Amniotic stem cell (primary cell): Measurements from ENCODE around the gene AASS.

ENCODE experiments used
- DNase-seq: peaks from one replicate; lab custom pipeline; 2025; lab: John Stamatoyannopoulos, UW

Gene AASS

GRCh38 chr7:122038904-122039303 is 105.1 kb downstream of the AASS start:
- DNase-seq, result peak; percentile 2

DNA sequence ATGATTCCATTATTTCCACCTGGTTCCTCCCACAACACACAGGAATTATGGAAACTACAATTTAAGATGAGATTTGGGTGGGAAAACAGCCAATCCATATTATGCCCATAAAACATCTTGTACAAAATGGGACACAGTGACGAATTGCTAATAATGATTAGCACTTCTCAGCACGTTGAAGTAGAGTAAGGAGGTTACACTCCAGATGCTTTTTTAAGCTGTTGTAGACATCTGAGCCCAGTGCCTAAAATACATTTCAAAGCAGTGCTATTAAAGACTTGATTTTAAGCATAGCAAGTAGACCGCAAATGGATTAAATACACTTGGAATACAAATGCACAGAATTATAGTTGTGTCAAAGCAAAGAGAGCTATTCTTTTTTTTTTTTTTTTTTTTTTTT is 105.9 kb downstream of the AASS start:
- no peak for DNase-seq

- DNase-seq, result no peak
Measured at GRCh38 chr7:122035876-122036275, 108.2 kb downstream of the AASS start.

GRCh38 chr7:122033641-122034040 is 110.4 kb downstream of the AASS start:
- DNase-seq, result no peak

- no peak for DNase-seq
Measured at GRCh38 chr7:122027058-122027457, 117.0 kb downstream of the AASS start.
